Activated T-cell treated with anti-CD3 and anti-CD28 coated beads, Interleukin-2, amount 50 U/mL, for 4 hours (primary cell): Measurements from ENCODE around the gene DAB2. TPM values are rescaled to one million over a fixed set of nuclear protein-coding genes. Genes with fewer than 3 reads are reported as not detected.
"Not testable (repeated sequence)": the region's sequence is repeated elsewhere in the genome, so short reads cannot be mapped to it uniquely, and the experiment has no call there.

Experiments
- ATAC-seq, 2 donors: fragments of 200-7000 bp; cut with Tn5 transposase; one replicate each; pipeline ENCODE4 v1.10.0; 2021
- DNase-seq: peaks from one replicate; pipeline ENCODE4 v3.0.0-alpha.2; 2020
- H3K27me3 Mint-ChIP-seq: one replicate; pipeline ENCODE4 v1.8.0; 2021; ENCODE audit warnings: low read depth, mixed read lengths
- H3K36me3 Mint-ChIP-seq: one replicate; pipeline ENCODE4 v1.8.0; 2022; ENCODE audit warnings: mixed read lengths; ENCODE audit not compliant: insufficient read depth
- H3K4me1 Mint-ChIP-seq: one replicate; pipeline ENCODE4 v1.8.0; 2021; ENCODE audit warnings: low read depth, mixed read lengths
- H3K4me3 Mint-ChIP-seq: one replicate; pipeline ENCODE4 v1.8.0; 2021; ENCODE audit warnings: mild to moderate bottlenecking, moderate library complexity, mixed read lengths
- H3K9me3 Mint-ChIP-seq: one replicate; pipeline ENCODE4 v1.8.0; 2021; ENCODE audit warnings: mixed read lengths
- total RNA-seq, 3 donors: library from RNA; stranded (reverse); gene quantifications; one replicate each; pipeline ENCODE4 v1.2.1, GENCODE V29; 2021

Gene DAB2
- total RNA-seq, 3 donors from 2014 or later, result 0.32 to 0.61 (median 0.52) TPM

DNA sequence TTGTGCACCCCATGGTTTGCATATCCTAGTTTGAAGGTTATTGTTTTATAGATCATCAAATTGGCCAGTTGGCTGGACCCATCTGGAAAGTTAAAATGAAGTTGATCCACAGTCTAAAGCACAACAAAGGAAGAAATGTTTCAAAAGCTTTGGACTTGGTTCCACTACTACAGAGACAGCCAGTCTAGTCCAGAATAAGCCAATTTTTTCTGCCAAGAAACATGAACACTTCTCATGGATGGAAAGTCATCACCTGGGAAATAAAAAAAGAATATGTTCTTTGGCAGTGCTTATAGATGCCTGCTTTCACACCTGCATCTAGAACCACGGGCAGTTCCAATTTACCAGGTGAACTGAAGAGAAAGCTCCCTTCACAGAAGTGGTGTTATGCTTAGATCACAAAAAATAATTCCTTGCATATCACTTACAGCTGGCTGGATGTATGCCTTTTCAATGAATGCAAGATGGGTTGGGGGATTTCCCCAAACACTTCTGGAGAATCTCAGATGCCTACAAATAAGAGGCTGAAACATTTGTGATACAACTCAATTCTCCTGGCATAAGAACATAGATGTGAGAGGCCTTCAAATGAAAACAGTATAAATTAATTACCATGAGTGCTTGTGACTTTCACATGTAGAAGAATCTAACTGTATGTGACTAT, 87.4 kb downstream of the DAB2 start:
- H3K4me3 Mint-ChIP-seq, result no peak overlapping the region
- ATAC-seq, result no peak
- H3K9me3 Mint-ChIP-seq, result no peaks in the 10 kb centered on the region
- no peaks in the 10 kb centered on the region for H3K4me1 Mint-ChIP-seq
- peaks cover 16% of the 10 kb centered on the region for H3K27me3 Mint-ChIP-seq
- no peak for DNase-seq
- H3K36me3 Mint-ChIP-seq, result no peaks in the 10 kb centered on the region

DNA sequence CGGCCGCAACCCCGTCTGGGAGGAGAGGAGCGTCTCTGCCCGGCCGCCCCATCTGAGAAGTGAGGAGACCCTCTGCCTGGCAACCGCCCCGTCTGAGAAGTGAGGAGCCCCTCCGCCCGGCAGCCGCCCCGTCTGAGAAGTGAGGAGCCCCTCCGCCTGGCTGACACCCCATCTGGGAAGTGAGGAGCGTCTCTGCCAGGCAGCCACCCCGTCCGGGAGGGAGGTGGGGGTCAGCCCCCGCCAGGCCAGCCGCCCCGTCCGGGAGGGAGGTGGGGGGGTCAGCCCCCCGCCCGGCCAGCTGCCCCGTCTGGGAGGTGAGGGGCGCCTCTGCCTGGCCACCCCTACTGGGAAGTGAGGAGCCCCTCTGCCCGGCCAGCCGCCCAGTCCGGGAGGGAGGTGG, 90.5 kb downstream of the DAB2 start:
- not testable (repeated sequence) for H3K9me3 Mint-ChIP-seq, H3K4me1 Mint-ChIP-seq, H3K4me3 Mint-ChIP-seq, H3K36me3 Mint-ChIP-seq, H3K27me3 Mint-ChIP-seq, ATAC-seq, DNase-seq

DNA sequence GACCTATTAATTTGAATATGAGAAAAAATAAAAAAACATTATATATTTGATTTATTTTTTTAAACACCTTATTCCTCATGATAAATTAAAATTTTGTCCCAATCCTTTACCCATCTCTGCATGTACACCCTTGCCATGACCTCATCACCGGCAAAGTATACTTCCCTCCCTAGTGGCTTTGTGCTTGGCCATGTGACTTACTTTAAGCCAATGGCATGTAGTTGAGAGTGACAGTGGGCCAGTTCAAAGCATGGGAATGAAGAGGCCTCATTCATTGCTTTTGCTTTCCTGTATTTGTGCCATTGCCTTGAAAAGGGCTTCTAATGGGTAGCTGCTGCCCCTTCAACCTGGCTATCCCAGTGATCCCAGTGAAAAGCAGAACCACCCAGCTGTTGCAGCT, 91.7 kb downstream of the DAB2 start:
- no peak overlapping the region for H3K4me3 Mint-ChIP-seq
- ATAC-seq, result no peak
- DNase-seq, result no peak
- H3K4me1 Mint-ChIP-seq, result no peaks in the 10 kb centered on the region
- H3K9me3 Mint-ChIP-seq, result no peaks in the 10 kb centered on the region
- peaks cover 4% of the 10 kb centered on the region for H3K27me3 Mint-ChIP-seq
- H3K36me3 Mint-ChIP-seq, result no peaks in the 10 kb centered on the region

DNA sequence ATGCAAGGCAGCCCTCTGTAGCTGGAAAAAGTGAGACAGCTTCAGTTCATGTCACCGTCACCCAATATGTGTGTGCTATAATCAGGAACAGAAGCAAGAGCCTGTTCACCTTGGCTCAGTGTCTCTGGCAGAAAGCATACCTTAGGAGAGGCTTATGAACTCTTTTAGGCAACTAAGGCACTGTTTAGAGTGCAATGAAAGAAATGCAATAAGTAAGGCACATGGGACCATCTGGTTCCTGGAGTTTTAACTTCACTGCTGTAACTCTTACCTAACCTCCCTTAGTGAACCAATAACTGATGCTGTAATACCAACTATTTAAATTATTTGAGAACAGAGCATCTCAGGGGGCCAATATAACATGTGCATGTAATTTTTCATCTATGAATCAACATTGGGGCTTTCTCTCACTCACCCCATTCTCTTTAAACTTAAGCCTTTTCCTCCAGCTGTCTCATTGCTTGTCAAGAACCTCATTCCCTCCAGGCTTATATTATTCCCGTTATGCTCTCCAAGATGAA, 92.9 kb downstream of the DAB2 start:
- H3K4me1 Mint-ChIP-seq, result no peaks in the 10 kb centered on the region
- peaks cover 4% of the 10 kb centered on the region for H3K27me3 Mint-ChIP-seq
- no peak overlapping the region for H3K4me3 Mint-ChIP-seq
- no peaks in the 10 kb centered on the region for H3K9me3 Mint-ChIP-seq
- no peaks in the 10 kb centered on the region for H3K36me3 Mint-ChIP-seq
- DNase-seq (no peak), ATAC-seq (no peak)

- no peaks in the 10 kb centered on the region for H3K36me3 Mint-ChIP-seq
- no peaks in the 10 kb centered on the region for H3K4me1 Mint-ChIP-seq
- ATAC-seq (no peak), DNase-seq (no peak)
- no peak overlapping the region for H3K4me3 Mint-ChIP-seq
- H3K27me3 Mint-ChIP-seq, result no peaks in the 10 kb centered on the region
- H3K9me3 Mint-ChIP-seq, result no peaks in the 10 kb centered on the region
Measured at GRCh38 chr5:39328731-39329130, 96.0 kb downstream of the DAB2 start.

DNA sequence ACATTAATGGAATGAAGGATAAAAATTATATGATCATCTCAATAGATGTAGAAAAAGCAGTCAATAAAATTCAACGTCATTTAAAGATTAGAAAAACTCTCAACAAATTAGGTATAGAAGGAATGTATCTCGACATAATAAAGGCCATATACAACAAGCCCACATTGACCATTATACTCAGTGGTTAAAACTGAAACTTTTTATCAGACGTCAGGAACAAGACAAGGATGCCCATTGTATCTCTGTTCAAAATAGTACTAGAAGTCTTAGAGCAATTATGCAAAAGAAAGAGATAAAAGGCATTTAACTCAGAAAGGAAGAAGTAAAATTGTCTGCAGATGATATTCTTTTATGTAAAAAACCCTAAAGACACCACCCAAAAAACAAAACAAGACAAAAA, 101.2 kb downstream of the DAB2 start:
- ATAC-seq (no peak), DNase-seq (no peak)
- Mint-ChIP-seq H3K4me3 (no peak overlapping the region), H3K27me3 (peaks cover 6% of the 10 kb centered on the region), H3K36me3 (peaks cover 2% of the 10 kb centered on the region), H3K4me1 (no peaks in the 10 kb centered on the region), H3K9me3 (peaks cover 8% of the 10 kb centered on the region)

Other genes with a start within 250 kb of the DAB2 start
- 10 to 100 TPM; 33.4 to 39.0 (median 37.9) TPM for gene FYB1, start 205.4 kb downstream of the DAB2 start, total RNA-seq
- gene C9, start 60.5 kb downstream of the DAB2 start, total RNA-seq, result under 1 TPM; 0.11 to 0.53 (median 0.24) TPM